Measurements from ENCODE around the gene TMEM134.
"Not testable (repeated sequence)": the region's sequence is repeated elsewhere in the genome, so short reads cannot be mapped to it uniquely, and the experiment has no call there.

TMEM134 gene

DNA sequence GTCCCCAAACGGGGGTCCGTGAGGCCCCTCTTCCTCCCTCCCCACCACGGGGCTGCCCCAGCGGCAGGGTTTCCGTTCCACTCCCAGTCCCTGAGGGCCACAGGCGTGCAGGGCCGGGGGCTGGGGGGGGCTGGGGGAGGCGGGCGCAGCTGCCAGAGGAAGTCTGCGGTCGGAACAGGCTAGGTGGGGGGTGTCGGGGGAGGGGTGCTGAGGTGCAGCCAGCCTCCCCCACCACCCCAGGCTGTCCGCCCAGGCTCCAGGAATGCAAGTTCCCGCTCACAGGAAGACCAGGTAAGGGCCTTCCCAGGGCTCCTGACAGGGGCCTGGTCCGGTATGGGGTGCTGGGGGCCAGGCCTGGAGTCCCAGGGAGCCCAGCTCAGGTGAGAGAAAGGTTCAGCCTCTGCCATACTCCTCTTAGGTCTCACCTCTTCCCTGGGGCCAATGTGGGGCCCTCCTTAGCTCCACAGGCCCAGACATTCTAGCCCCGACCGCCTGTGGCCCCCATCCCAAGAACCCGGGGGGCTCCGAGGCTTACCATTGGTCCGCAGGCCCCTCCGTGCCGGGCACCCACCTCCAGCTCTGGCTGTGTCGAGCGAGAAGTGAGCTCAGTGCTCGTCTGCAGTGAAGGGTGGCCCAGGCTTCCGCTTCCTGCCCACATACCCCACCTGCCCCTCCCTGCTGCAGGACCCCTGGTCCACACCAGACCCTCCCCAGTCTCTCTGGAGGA is 31.8 kb downstream of the TMEM134 start, which contains the start of gene PTPRCAP:
Gene PTPRCAP, minus strand, starts transcription at position 601 of the 727 bp plus-strand sequence. Its CDS starts 63 bp downstream, at position 538.
- peak; percentile 28 for DNase-seq

DNA sequence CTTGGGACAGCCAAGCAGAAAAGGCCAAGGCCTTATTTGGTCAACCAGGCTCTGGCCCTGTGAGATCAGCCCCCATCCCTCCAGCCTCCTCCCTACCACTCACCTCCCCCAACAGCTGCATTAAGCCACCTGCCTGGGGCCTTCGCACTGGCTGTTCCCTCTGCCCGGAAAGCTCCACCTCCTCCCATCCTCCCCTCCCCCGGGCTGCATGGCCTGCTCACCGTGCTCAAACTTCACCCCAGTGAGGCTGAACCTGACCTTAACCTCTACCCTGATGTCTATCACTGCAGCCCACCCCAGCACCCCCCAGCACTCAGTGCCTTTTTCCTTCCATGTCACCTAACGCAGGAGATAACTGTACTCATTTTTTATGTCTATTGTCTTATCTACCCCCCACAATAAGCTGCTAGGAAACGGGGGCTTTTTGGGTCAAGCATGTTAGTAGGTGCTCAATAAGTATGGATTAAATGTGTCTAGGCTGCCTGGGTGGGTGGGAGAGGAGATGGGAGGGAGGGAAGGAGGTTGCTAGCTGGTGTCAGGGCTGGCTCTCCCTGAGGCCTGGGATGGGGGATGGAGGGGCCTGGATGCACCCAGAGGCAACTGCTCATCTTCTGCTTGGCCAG is 32.5 kb downstream of the TMEM134 start:
- peak; percentile 54 for DNase-seq

DNA sequence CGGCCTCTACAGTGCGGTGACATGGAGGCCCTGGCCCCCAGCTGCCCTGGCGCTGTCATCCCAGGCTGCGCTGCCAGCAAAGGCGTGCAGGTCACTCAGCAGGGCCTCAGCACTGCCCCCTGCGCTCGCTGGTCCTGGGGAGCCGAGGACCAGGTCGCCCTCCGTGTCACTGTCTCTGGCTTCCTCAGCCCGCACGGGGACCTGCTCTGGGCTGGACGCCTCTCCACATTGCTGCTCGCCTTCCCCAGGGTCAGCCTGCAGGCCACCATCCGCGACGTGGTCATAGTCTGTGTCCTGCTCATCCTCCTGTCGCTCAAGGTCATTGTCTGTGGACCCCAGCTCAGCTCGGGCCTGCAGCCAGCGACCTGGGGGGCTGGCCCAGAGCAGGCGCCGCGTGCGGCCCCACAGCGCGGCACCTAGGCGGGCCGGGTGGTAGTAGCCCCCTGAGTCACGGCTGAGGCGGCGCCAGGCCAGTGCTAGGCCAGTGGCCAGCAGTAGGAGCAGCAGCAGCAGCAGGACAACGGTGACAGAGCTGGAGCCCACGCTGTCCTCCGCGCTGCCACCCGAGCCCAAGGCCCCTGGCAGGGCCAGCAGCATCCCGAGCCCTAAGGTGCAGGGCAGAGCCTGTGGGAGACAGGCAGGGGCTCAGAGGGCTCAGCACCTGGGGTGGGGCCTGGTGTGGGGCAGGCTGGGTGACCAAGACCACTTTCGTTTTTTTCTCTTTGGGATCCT is 33.2 kb downstream of the TMEM134 start:
- DNase-seq: no peak

DNA sequence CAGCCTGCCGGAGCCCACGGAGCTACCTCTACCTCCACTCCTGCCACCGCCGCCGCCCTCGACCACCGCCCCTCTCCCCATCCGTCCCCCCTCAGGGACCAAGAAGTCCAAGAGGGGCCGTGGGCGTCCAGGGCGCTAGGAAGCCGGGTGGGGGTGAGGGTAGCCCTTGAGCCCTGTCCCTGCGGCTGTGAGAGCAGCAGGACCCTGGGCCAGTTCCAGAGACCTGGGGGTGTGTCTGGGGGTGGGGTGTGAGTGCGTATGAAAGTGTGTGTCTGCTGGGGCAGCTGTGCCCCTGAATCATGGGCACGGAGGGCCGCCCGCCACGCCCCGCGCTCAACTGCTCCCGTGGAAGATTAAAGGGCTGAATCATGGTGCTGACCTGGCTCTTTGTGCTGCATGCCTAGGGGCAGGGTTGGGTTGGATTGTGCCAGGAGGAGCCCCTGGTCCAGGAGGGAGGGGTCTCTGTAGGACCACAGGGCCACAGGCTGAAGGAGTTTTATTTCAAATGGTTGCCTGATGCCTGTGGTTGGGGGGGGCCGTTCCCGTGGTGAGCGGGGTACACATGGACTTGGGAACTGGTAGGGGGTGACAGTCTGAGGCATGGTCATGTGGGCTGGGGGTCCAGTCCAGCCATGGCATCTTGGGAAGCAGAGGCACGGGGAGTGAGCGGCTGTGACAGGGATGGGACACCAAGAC is 33.9 kb downstream of the TMEM134 start:
- DNase-seq: no peak

DNA sequence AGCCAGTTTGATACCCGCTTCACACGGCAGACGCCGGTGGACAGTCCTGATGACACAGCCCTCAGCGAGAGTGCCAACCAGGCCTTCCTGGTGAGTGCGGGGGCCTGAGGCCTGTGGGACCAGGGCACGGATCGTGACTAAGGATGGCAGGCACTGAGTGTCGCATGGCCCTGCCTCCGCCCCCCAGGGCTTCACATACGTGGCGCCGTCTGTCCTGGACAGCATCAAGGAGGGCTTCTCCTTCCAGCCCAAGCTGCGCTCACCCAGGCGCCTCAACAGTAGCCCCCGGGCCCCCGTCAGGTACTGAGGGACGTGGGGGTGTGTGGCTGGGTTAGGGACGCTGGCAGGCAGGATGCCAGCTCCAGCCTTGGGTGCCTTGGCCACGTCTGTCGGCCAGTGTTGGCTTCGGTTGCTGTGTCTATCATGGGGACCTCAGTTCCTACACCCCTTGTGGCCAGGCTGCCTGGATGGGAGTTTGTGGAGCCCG is 34.6 kb downstream of the TMEM134 start:
- no peak for DNase-seq

DNA sequence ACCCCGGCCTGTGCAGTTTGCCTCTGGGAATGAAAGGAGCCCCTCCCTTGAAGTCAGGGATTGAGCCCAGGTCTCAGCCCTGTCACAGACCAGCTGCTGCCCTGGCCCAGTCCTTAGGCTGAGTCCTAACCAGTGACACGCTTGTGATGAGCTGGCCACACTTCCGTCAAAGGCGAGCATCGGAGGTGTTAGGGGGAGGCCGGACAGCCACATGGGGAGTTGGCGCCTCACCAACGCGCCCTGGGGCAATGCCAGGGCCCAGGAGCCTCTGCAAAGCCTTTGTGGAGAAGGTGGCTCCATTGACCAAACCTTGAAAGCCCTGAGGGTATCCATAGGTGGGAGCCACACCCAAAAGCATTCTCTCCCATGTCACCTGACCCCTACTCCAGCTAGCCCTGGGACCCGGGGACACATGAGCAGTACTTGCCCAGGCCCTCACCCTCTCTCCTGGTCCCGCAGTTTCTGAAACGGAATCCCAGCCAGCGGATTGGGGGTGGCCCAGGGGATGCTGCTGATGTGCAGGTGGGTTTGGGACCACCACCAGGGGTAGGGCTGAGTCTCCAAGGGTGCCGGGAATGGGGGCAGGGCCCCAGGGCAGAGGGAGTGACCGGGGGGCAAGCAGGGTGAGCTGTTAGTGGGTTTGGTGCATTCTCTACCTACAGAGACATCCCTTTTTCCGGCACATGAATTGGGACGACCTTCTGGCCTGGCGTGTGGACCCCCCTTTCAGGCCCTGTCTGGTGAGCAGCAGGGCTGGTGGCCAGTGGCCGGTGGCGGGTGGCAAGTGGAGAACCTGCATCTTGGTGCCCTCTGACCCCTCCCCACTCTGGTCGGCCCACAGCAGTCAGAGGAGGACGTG is 35.3 kb downstream of the TMEM134 start:
- no peak for DNase-seq

DNA sequence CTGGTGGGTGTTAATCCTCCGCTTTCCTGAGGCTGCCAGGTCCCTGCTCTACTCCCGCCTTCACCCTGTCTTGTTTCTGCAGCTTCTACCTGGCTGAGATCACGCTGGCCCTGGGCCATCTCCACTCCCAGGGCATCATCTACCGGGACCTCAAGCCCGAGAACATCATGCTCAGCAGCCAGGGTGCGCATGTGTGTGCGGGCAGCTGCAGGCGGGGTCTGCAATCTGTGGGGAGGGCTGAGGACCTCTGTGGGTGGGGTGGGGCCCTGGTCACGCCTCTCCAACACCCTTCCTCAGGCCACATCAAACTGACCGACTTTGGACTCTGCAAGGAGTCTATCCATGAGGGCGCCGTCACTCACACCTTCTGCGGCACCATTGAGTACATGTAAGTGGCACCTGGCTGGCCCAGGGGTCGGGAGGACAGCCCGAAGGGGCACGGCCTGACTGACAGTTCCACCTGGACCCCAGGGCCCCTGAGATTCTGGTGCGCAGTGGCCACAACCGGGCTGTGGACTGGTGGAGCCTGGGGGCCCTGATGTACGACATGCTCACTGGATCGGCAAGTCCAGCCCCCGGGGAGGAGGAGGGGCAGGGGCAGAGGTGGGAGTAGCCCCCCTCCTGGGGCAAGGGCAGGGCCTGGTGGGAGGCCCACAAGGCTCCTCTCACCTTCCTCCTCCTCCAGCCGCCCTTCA is 36.2 kb downstream of the TMEM134 start:
- DNase-seq: no peak

DNA sequence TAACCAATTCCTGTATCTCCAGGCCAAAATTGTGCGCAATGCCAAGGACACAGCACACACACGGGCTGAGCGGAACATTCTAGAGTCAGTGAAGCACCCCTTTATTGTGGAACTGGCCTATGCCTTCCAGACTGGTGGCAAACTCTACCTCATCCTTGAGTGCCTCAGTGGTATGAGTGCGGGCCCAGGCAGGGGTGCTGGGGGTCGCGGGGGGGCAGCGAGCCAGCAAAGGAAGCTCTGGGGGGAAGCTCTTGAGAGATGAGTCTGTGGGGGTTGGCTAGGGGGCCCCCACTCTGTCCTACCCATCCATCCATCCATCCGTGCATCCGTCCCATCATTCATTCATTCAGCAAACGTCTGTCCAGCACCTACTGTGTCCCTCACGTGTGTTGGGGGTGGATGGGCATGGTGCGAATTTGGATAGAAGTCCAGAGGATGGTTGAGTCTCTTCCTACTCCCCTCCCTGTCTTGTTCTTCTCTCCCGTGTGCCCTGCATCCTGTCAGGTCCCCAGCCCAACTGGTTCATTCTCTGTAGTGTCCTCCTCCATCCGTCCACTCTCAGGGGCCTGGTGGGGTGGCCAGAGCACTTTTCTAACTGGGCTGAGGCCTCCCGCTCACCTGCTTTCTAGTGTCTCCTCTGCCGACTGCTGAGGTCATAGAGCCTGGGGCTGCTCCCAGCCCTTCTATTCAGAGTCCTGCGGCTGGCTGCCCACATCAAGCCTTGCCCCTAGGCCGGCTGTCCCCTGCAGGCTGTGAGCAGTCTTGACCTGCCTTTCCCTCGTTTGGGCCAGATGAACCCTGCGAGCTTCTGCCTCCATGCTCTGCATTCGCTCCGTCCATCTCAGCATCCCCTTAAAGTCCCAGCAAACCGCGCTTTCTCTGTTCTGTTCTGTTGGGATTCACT is 37.5 kb downstream of the TMEM134 start:
- no peak for DNase-seq

DNA sequence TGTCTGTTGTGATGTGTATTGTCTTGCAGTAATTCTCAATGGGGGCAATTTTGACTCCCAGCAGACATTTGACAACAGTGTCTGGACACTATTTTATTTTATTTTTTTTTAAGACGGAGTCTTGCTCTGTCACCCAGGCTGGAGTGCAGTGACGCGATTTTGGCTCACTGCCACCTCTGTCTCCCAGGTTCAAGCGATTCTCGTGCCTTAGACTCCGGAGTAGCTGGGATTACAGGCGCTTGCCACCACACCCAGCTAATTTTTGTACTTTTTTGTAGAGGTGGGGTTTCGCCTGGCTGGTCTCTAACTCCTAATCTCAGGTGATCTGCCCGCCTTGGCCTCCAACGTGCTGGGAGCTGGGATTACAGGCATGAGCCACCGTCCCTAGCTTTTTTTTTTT is 39.3 kb downstream of the TMEM134 start:
- DNase-seq: no peak

DNA sequence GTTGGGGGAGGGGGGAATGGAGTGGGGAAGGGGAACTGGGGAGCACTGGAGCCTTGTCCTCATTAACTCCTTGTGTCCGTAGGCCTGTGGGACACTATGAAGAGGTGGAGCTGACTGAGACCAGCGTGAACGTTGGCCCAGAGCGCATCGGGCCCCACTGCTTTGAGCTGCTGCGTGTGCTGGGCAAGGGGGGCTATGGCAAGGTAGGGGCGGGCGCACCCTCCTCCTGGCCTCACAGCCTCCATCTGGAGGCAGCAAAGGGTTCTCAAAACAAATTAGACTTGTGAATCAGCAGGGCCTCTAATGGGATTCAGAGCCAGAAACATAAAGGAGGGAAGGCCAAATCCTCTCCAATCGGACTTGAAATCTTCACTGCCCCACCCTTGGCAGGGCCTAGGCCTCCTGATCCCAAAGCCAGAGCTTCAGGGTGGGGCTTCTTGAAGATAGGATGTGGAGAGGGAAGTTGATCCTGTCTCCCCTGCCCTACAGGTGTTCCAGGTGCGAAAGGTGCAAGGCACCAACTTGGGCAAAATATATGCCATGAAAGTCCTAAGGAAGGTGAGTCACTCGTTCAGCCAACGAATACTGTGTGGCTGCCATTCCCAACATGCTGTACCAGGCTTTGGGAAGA is 39.9 kb downstream of the TMEM134 start:
- no peak for DNase-seq

DNA sequence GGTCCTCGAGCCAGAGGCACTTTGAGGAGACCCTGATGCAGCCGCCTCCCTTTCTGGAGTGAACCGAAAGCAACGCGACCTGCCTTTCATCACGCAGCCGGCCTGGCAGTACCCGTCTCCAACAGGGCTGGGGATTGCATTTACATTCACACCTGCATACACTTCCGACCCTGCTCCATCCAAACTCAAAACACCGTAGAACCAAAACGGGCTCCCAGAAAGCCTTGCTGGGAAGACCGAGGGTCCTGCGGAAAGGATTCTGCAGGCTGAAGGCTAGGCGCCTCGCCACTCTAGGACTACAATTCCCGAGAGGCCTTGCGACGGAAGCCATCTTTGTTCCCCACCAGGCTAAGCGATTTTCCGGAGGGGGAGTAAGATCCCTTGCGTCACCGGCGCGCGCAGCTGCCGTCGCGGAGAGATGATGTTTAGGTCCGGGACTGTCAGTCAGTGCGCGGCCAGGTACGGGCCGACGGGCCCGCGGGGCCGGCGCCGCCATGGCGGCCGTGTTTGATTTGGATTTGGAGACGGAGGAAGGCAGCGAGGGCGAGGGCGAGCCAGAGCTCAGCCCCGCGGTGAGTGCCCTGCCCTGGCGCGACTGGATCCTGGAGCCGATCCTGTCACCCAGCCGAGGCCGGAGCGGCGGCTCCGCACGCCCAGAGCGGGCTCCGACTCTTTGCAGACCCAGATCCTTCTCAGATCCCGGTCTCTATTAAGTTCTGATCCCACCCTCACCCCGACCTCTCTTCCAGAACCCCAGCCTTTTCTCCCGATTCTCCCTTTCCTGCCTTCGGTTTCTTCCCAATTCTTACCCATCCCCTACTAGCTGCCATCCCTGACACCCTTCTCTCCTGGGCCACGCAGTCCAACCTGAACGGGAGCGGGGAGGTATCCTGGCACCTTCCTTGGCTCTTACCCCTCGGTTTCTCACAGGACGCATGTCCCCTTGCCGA is 40.7 kb downstream of the TMEM134 start, which contains the start of gene RPS6KB2:
Gene RPS6KB2, plus strand, starts transcription at position 443 of the 950 bp plus-strand sequence. Its CDS starts 52 bp downstream, at position 495.
- DNase-seq: peak; percentile 97

DNA sequence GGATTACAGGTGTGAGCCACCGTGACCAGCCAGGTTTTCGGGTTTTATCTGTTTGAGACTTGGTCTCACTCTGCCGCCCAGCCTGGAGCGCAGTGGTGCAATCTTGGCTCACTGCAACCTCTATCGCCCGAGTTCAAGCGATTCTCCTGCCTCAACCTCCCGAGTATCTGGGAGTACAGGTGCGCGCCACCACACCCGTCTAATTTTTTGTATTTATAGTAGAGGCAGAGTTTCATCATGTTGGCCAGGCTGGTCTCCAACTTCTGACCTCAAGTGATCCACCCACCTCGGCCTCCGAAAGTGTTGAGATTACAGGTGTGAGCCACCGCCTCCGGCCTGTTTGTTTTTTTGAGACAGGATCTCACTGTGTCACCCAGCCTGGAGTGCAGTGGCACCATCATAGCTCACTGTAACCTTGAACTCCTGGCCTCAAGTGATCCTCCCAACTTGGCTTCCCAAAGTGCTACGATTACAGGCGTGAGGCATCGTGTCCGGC is 41.6 kb downstream of the TMEM134 start:
- not testable (repeated sequence) for DNase-seq

DNA sequence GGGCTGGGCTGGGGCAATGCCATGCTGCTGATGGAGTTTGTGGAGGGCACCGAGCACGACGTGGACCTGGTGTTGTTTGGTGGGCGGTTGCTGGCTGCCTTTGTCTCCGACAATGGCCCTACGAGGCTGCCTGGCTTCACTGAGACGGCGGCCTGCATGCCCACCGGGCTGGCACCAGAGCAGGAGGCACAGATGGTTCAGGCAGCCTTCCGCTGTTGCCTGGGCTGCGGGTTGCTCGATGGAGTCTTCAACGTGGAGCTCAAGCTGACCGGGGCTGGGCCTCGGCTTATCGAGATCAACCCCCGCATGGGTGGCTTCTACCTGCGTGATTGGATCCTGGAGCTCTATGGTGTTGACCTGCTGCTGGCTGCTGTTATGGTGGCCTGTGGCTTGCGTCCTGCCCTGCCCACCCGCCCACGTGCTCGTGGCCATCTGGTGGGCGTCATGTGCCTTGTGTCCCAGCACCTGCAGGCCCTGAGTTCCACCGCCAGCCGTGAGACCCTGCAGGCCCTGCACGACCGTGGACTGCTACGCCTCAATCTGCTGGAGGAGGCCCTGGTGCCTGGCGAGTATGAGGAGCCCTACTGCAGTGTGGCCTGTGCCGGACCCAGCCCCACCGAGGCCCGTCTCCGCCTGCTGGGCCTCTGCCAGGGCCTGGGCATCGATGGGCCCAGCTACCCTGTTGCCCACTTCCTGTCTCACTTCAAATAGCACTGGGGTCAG is 45.0 kb downstream of the TMEM134 start:
- DNase-seq: no peak

DNA sequence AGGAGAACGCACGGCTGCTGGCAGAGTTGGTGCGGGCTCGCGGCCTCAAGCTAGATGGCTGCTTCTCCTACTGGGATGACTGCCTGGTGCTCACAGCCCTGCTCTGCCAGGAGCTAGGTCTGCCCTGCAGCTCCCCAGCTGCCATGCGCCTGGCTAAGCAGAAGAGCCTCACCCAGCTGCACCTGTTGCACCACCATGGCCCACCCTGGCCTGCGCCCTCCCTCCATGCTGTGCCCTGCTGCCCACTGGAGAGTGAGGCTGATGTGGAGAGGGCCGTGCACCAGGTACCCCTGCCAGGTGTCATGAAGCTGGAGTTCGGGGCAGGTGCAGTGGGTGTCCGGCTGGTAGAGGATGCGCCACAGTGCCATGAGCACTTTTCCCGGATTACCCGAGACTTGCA is 45.6 kb downstream of the TMEM134 start:
- DNase-seq: no peak

DNA sequence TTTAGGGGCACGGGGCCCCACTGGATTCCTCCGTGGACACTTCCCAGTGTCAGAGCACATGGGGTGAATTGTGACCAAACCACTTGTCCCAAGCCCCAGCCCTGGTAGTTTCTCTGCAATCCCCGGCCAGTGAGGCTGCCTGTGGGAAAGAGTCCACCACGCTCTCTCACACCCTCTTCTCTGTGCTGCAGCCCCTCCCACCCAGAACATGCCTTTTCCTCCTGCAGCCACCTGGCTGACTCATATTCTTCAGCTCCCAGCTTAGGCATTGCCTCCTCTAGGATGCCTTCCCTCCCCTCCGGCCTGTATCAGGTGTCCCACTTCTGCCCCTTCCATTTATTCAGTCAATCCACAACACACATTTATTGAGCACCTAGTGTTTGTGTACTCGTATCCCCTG is 46.2 kb downstream of the TMEM134 start:
- no peak for DNase-seq

DNA sequence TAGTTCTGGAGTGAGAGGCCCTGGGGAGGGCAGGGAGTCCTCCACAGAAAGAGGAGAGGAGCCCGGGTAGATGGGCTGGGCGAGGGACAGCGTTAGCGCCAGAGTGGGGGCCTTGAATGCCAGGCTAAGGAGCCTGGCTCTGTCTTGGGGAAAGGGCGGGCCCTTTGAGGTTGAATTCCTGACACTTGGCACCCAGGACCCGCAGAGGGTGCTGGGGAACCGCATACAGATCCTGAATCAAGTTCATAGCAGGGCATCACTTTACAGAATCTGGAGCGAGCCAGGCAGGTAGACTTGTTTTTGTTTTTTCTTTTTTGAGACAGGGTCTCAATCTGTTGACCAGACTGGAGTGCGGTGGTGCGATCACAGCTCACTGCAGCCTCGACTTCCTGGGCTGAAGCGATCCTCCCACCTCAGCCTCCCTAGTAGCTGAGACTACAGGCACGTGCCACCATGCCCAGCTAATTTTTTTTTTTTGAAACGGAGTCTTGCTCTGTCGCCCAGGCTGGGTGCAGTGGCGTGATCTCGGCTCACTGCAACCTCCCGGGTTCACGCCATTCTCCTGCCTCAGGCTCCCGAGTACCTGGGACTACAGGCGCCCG is 47.5 kb downstream of the TMEM134 start:
- DNase-seq: no peak

Measured in fibroblast of skin of scalp (primary cell).